Thoracic aorta (tissue), 2 donors: ENCODE results near the gene SLC30A9. TPM values are rescaled to one million over a fixed set of nuclear protein-coding genes. Genes with fewer than 3 reads are reported as not detected.

Source experiments
- ATAC-seq: fragments of 150-250 bp; one replicate; pipeline ENCODE4 v1.8.0; 2017; ENCODE audit warnings: low read depth; ENCODE audit not compliant: insufficient number of reproducible peaks, low FRiP score
- DNase-seq: peaks from one replicate; pipeline ENCODE4 v3.0.0-alpha.2; 2020; ENCODE audit warnings: low spot score
- H3K27ac ChIP-seq, 2 donors: fragments of 200-600 bp; sonication (generic); 1 replicate in 1 of 2; 2 replicates in 1 of 2; pipeline ENCODE4 v1.5.1; 2016; ENCODE audit warnings: mild to moderate bottlenecking in 2 of 2, moderate library complexity in 2 of 2
- H3K27me3 ChIP-seq: fragments of 200-600 bp; sonication (generic); replicated peaks from 2 replicates; pipeline ENCODE4 v1.6.0; 2016; ENCODE audit warnings: mild to moderate bottlenecking; ENCODE audit not compliant: insufficient read depth
- H3K36me3 ChIP-seq: fragments of 200-600 bp; sonication (generic); one replicate; pipeline ENCODE4 v1.5.1; 2016
- H3K4me1 ChIP-seq, 2 donors: fragments of 200-600 bp; sonication (generic); 1 replicate in 1 of 2; 2 replicates in 1 of 2; pipeline versions ENCODE4 v1.5.1 to v1.6.0; 2016; ENCODE audit warnings: low read depth in 2 of 2, mild to moderate bottlenecking in 1 of 2; ENCODE audit not compliant: control insufficient read depth in 1 of 2
- H3K4me3 ChIP-seq: fragments of 200-600 bp; sonication (generic); 2 replicates; pipeline ENCODE4 v1.5.1; 2016; ENCODE audit warnings: mild to moderate bottlenecking
- H3K9me3 ChIP-seq: fragments of 200-600 bp; sonication (generic); 2 replicates; pipeline ENCODE4 v1.5.1; 2016
- total RNA-seq, 2 donors: library from RNA; depleted of rRNA; stranded (reverse); fragments of >200 nt; gene quantifications; one replicate each; pipeline versions ENCODE4 v1.1.0 to v1.2.3, GENCODE V29; 2016
- TF ChIP-seq, protein P1 (sequence below): fragments of 200-600 bp; sonication (generic); IDR thresholded peaks from one replicate; pipeline ENCODE4 v1.5.1; 2019; ENCODE audit warnings: antibody characterized with exemption

Gene SLC30A9
- total RNA-seq, 2 donors from 2014 or later, result 33.2 to 59.2 TPM

DNA sequence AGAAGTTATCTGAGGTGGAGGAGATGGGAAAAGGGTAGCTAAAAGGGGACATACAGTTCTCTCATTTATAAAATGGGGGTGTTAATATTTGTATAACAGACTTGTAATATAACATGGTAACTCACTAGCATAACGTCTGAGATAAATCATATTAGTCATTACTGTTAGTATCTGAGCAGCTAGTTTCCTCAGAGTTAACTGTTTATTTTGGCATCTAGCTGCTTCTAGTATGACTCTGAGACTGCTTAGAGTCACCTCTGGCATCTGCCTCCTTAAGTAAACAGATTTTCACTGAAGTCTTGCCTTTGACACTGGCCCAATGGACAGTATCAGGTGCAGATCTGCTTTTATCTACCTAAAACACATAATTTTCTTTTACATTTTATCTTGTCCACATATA is 58.1 kb downstream of the SLC30A9 start:
- Histone ChIP-seq H3K4me1 (no peaks in the 10 kb centered on the region), H3K27me3 (no peaks in the 10 kb centered on the region), H3K9me3 (no peaks in the 10 kb centered on the region), H3K4me3 (no peak overlapping the region), H3K36me3 (peaks cover 11% of the 10 kb centered on the region), H3K27ac (no peak overlapping the region)
- TF ChIP-seq, protein P1, sequence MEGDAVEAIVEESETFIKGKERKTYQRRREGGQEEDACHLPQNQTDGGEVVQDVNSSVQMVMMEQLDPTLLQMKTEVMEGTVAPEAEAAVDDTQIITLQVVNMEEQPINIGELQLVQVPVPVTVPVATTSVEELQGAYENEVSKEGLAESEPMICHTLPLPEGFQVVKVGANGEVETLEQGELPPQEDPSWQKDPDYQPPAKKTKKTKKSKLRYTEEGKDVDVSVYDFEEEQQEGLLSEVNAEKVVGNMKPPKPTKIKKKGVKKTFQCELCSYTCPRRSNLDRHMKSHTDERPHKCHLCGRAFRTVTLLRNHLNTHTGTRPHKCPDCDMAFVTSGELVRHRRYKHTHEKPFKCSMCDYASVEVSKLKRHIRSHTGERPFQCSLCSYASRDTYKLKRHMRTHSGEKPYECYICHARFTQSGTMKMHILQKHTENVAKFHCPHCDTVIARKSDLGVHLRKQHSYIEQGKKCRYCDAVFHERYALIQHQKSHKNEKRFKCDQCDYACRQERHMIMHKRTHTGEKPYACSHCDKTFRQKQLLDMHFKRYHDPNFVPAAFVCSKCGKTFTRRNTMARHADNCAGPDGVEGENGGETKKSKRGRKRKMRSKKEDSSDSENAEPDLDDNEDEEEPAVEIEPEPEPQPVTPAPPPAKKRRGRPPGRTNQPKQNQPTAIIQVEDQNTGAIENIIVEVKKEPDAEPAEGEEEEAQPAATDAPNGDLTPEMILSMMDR, result no peak
- DNase-seq, result no peak
- no peak for ATAC-seq

GRCh38 chr4:42050516-42051249 is 60.4 kb downstream of the SLC30A9 start:
- DNase-seq, result no peak
- Histone ChIP-seq H3K27me3 (no peaks in the 10 kb centered on the region), H3K27ac (no peak overlapping the region), H3K4me3 (no peak overlapping the region), H3K36me3 (peaks cover 9% of the 10 kb centered on the region), H3K4me1 (no peaks in the 10 kb centered on the region), H3K9me3 (no peaks in the 10 kb centered on the region)
- ATAC-seq, result no peak
- TF ChIP-seq, protein P1, result no peak

DNA sequence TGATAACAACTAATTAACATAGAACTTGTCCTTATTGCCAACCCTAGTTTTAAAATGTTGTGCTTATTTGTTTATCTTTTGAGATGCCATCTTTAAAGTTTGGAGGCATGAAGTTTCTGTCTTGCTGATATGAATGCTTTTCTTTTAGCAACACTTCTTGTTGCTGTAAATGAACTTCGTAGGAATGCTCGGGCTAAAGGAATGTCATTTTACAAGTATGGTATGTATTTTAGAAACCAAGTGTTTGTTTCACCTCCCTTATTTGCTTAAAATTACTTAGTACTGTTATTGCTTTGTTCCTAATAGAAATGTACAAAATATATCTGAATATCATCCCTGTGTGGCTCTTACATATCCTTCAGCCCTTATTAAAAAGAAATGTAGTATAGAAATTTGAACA is 76.1 kb downstream of the SLC30A9 start:
- ATAC-seq, result no peak
- Histone ChIP-seq H3K27ac (no peak overlapping the region), H3K27me3 (no peaks in the 10 kb centered on the region), H3K4me3 (no peak overlapping the region), H3K9me3 (no peaks in the 10 kb centered on the region), H3K4me1 (no peaks in the 10 kb centered on the region), H3K36me3 (peaks cover 17% of the 10 kb centered on the region)
- TF ChIP-seq, protein P1, result no peak
- no peak for DNase-seq

- Histone ChIP-seq H3K4me3 (no peak overlapping the region), H3K27me3 (no peaks in the 10 kb centered on the region), H3K27ac (no peak overlapping the region), H3K9me3 (no peaks in the 10 kb centered on the region), H3K36me3 (peaks cover 17% of the 10 kb centered on the region), H3K4me1 (no peaks in the 10 kb centered on the region)
- ATAC-seq (no peak), DNase-seq (no peak)
- TF ChIP-seq, protein P1, result no peak
These were observed 76.9 kb downstream of the SLC30A9 start for GRCh38 chr4:42067264-42067663.

DNA sequence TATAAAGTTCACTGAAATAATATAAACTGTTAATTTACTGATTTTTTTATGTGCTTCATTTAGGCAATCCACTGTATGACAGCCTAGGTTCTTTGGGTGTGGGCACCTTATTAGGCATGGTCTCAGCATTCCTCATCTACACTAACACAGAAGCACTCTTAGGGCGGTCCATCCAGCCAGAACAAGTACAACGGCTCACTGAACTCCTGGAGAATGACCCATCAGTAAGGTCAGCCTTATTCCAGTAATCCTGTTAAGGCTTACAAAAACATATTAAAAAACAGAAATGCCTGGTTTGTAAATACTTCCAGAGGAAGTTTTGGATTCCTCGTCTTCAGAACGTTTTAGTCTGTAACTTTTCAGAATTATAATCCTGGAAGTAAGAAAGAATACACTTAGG is 80.1 kb downstream of the SLC30A9 start:
- Histone ChIP-seq H3K4me1 (no peaks in the 10 kb centered on the region), H3K27me3 (no peaks in the 10 kb centered on the region), H3K36me3 (peaks cover 4% of the 10 kb centered on the region), H3K4me3 (no peak overlapping the region), H3K9me3 (no peaks in the 10 kb centered on the region), H3K27ac (no peak overlapping the region)
- DNase-seq (no peak), ATAC-seq (no peak)
- TF ChIP-seq, protein P1, result no peak
